K562 (cell line): ENCODE measurements around the gene STAT6. TPM values are rescaled to one million over a fixed set of nuclear protein-coding genes. Genes with fewer than 3 reads are reported as not detected.
A peak's percentile ranks its signal among the peaks of the same experiment; 100 is the strongest.

Experiments used
- ATAC-seq: fragments of 200-7000 bp; cut with Tn5 transposase; 3 replicates; pipeline ENCODE4 v1.9.1; 2020; ENCODE audit warnings: moderate library complexity
- BruUV-seq: library from RNA; stranded (reverse); fragments of 400-500 nt; replicated peaks from 2 replicates; lab custom pipeline; 2021; lab: Mats Ljungman, UMichigan
- CTCF ChIA-PET: fragments of 300-600 bp; formaldehyde crosslinking; extraction: SDS; loops from one replicate; lab custom pipeline; 2021; ENCODE audit warnings: low intra/inter-chr PET ratio; lab: Yijun Ruan, JAX
- POLR2A ChIA-PET: fragments of 300-600, 350-650 bp; sonication (Branson Sonifier 250); formaldehyde crosslinking; extraction: SDS; loops from one replicate; lab custom pipeline; 2021; ENCODE audit warnings: antibody characterized with exemption, inconsistent platforms; lab: Yijun Ruan, JAX
- DNase-seq, 4 experiments: peaks; one replicate each; pipeline versions ENCODE4 v3.0.0 to v3.0.0-alpha.2; 2011 to 2018; ENCODE audit warnings: low spot score in 3 of 4, mixed read lengths in 3 of 4; ENCODE audit errors: extremely low read depth in 1 of 4
- FAIRE-seq: peaks from 2 replicates; lab custom pipeline; 2011; peaks lifted over from hg19 to GRCh38; lab: Jason Lieb, UNC
- H2AFZ ChIP-seq: 2 replicates; pipeline ENCODE4 v1.6.0; 2011; ENCODE audit warnings: low read depth, low read length, control low read depth, inconsistent platforms
- H3K27ac ChIP-seq: fragments of 200-600 bp; 3 replicates; pipeline ENCODE4 v1.8.0; 2011; ENCODE audit warnings: low read depth, mild to moderate bottlenecking, control low read depth, inconsistent platforms, low read length, moderate library complexity, mixed read lengths; ENCODE audit errors: extremely low read depth
- H3K27me3 ChIP-seq, 2 experiments: fragments of 300-600 bp in 1 of 2; 2 replicates in 1 of 2; 3 replicates in 1 of 2; pipeline versions ENCODE4 v1.6.0 to v1.8.0; 2011; ENCODE audit warnings: inconsistent platforms in 2 of 2, low read length in 2 of 2, mild to moderate bottlenecking in 1 of 2, mixed read lengths in 1 of 2, moderate library complexity in 1 of 2; ENCODE audit not compliant: control insufficient read depth in 2 of 2, insufficient read depth in 2 of 2
- H3K36me3 ChIP-seq: fragments of 300-600 bp; 3 replicates; pipeline ENCODE4 v1.8.0; 2011; ENCODE audit warnings: mild to moderate bottlenecking, low read length, inconsistent platforms; ENCODE audit not compliant: control insufficient read depth, insufficient read depth
- H3K4me1 ChIP-seq, 2 experiments: fragments of 200-600 bp in 1 of 2; replicated peaks in 1 of 2; 2 replicates in 1 of 2; 3 replicates in 1 of 2; pipeline versions ENCODE4 v1.5.1 to v1.8.0; 2011; ENCODE audit warnings: inconsistent platforms in 2 of 2, low read length in 2 of 2, mild to moderate bottlenecking in 1 of 2, mixed read lengths in 1 of 2, moderate library complexity in 1 of 2; ENCODE audit not compliant: control insufficient read depth in 2 of 2, insufficient read depth in 2 of 2
- H3K4me2 ChIP-seq: 2 replicates; pipeline ENCODE4 v1.6.1; 2011; ENCODE audit warnings: low read length, control low read depth, inconsistent platforms, mixed read lengths; ENCODE audit not compliant: insufficient read depth
- H3K4me3 ChIP-seq: fragments of 200-600 bp; sonication (generic), shearing (Covaris generic); 2 replicates; pipeline ENCODE4 v1.5.1; 2016; ENCODE audit warnings: control low read depth, inconsistent platforms
- H3K79me2 ChIP-seq: fragments of 200-600 bp; 3 replicates; pipeline ENCODE4 v1.8.0; 2011; ENCODE audit warnings: low read length, inconsistent platforms; ENCODE audit not compliant: control insufficient read depth, insufficient read depth
- H3K9ac ChIP-seq, 2 experiments: 2 replicates each; pipeline versions ENCODE4 v1.6.0 to v1.6.1; 2011; ENCODE audit warnings: low read depth in 2 of 2, low read length in 2 of 2, control low read depth in 1 of 2, inconsistent platforms in 1 of 2, mild to moderate bottlenecking in 1 of 2, mixed read lengths in 1 of 2; ENCODE audit not compliant: insufficient read depth in 1 of 2
- H3K9me1 ChIP-seq: one replicate; pipeline ENCODE4 v1.6.0; 2011; ENCODE audit warnings: inconsistent platforms, mild to moderate bottlenecking, low read length, moderate library complexity; ENCODE audit not compliant: control insufficient read depth, insufficient read depth
- H3K9me3 ChIP-seq: replicated peaks from 2 replicates; pipeline ENCODE4 v1.5.1; 2011; ENCODE audit warnings: low read depth, low read length, inconsistent platforms; ENCODE audit not compliant: control insufficient read depth, insufficient read depth
- H4K20me1 ChIP-seq: replicated peaks from 2 replicates; pipeline ENCODE4 v1.6.1; 2011; ENCODE audit warnings: low read length, inconsistent platforms, mixed read lengths; ENCODE audit not compliant: control insufficient read depth, insufficient read depth
- NFE2 ChIP-seq: IDR thresholded peaks from 2 replicates; pipeline ENCODE4 v1.6.1; 2014; ENCODE audit warnings: antibody characterized with exemption, low read depth
- NFYB ChIP-seq: IDR thresholded peaks from 2 replicates; pipeline ENCODE4 v1.6.1; 2011; ENCODE audit warnings: mild to moderate bottlenecking, moderate library complexity; ENCODE audit not compliant: insufficient read length; ENCODE audit errors: extremely low read depth
- NR2F6 ChIP-seq: fragments of 450-650 bp; formaldehyde crosslinking; IDR thresholded peaks from 2 replicates; pipeline ENCODE4 v1.4.0; 2020; ENCODE audit warnings: mild to moderate bottlenecking
- PHF20 ChIP-seq: fragments of 450-650 bp; IDR thresholded peaks from 2 replicates; pipeline ENCODE4 v1.6.1; 2018; ENCODE audit not compliant: partially characterized antibody
- PHF21A ChIP-seq: fragments of 450-650 bp; IDR thresholded peaks from 2 replicates; pipeline ENCODE4 v1.6.1; 2017; ENCODE audit warnings: low read depth, borderline replicate concordance
- RBM22 ChIP-seq: fragments of 200-400 bp; formaldehyde crosslinking; IDR thresholded peaks from 2 replicates; pipeline ENCODE4 v1.6.1; 2018; ENCODE audit warnings: low read length, low read depth; ENCODE audit not compliant: poor library complexity, severe bottlenecking
- U2AF2 ChIP-seq: fragments of 200-400 bp; formaldehyde crosslinking; optimal IDR thresholded peaks from 2 replicates; pipeline ENCODE3; 2017; ENCODE audit warnings: low read depth, mild to moderate bottlenecking, low read length
- ZNF384 ChIP-seq: IDR thresholded peaks from 2 replicates; pipeline ENCODE4 v1.6.1; 2012; ENCODE audit warnings: low read depth, low read length, improper control_type of control experiment
- WGBS: fragments of 100-300 bp; shearing (Covaris generic); methylation state at CpG from one replicate; pipeline ENCODE4 v1.1.6; 2016; ENCODE audit warnings: low coverage, mixed read lengths; ENCODE audit not compliant: insufficient coverage; ENCODE audit errors: missing lambda C conversion rate; 5-methylcytosine and 5-hydroxymethylcytosine counted together
- in situ Hi-C: fragments of 300-500 bp; cut with MboI; formaldehyde crosslinking; loops from 4 replicates; pipeline ENCODE4 v1.15.0; 2018; ENCODE audit warnings: inconsistent platforms, mixed read lengths
- intact Hi-C: fragments of 100-400 bp; cut with micrococcal nuclease; formaldehyde crosslinking; loops from 2 replicates; pipeline ENCODE4 v1.14.2; 2022
- polyA plus RNA-seq, 8 experiments: library from polyadenylated mRNA; depleted of rRNA in 4 of 8; stranded (reverse) in 5 of 8; unstranded in 3 of 8; fragments of >200 nt; fragmentation: Nextera tagmentation in 2 of 8; fragmentation: Illumina TruSeq in 1 of 8; extraction: Ambion mirVana in 2 of 8; extraction: Trizol in 1 of 8; gene quantifications; 2 replicates each; pipeline versions ENCODE4 v1.2.1 to v1.2.3, GENCODE V29; 2011 to 2014; ENCODE audit warnings: inconsistent platforms in 1 of 8, missing spikeins in 1 of 8
- total RNA-seq, 7 experiments: library from RNA; depleted of rRNA in 6 of 7; stranded (reverse); fragments of >200 nt in 6 of 7; fragmentation: Illumina TruSeq in 2 of 7; extraction: Trizol in 2 of 7; gene quantifications; 2 replicates each; pipeline versions ENCODE4 v1.2.1 to v1.2.3, GENCODE V29; 2011 to 2021; ENCODE audit warnings: low replicate concordance in 1 of 7
- TF ChIP-seq, protein P1 (sequence below): conservative IDR thresholded peaks from 2 replicates; pipeline ENCODE4 v1.6.1; 2011; ENCODE audit warnings: low read depth, mild to moderate bottlenecking, low read length; ENCODE audit not compliant: control insufficient read depth
- TF ChIP-seq, protein P2 (sequence below): fragments of 450-650 bp; IDR thresholded peaks from 2 replicates; pipeline ENCODE4 v1.7.1; 2018; ENCODE audit warnings: mild to moderate bottlenecking, low read depth; ENCODE audit not compliant: partially characterized antibody
- TF ChIP-seq, protein P3 (sequence below): fragments of 250-450 bp; sonication (Bioruptor Pico); IDR thresholded peaks from 2 replicates; pipeline ENCODE4 v1.4.0; 2020

Gene STAT6
- total and polyA plus RNA-seq, 9 of the 15 experiments (the other 6 are each of a cell fraction or from before 2014, with no cell fraction given), result 2.4 to 49.5 (median 26.5) TPM

DNA sequence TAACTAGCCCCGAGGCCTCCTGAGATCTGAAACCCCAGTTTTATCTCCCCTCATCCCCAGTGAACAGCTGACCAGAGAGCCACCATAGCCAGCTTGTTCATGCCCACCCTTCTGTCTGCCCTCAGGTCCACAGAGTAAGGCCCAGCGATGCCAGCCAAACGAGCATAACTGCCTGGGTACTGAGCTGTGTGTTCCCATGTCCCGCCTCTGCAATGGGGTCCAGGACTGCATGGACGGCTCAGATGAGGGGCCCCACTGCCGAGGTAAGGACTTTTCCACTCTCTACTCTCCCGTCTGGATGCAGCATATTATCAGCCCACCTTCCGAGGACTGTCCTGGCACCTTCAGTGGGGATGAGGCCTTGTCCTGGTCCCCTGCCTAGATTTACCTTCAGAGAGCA, 30.1 kb upstream of the STAT6 start:
- Histone ChIP-seq H3K9me3 (no peaks in the 10 kb centered on the region), H3K27ac (no peak overlapping the region), H3K9ac (peak overlapping the region in 1 of 2 experiments; percentile 43; a peak in 2 of 4 replicates), H3K4me3 (no peak overlapping the region), H4K20me1 (0 out of 2 replicates have a peak, but pooled peaks cover 3% of the 10 kb centered on the region), H2AFZ (no peak overlapping the region), H3K4me1 (peaks cover 14 to 18% of the 10 kb centered on the region in 2 experiments; a peak in 3 of 5 replicates), H3K4me2 (no peak overlapping the region), H3K27me3 (peaks cover 0 to 11% of the 10 kb centered on the region in 2 experiments; a peak in 2 of 5 replicates), H3K36me3 (no peaks in the 10 kb centered on the region), H3K9me1 (no peaks in the 10 kb centered on the region), H3K79me2 (no peaks in the 10 kb centered on the region)
- POLR2A ChIA-PET, result interaction anchor here (0.5 to 2.2 kb wide), 3 partner anchors 9 to 696 kb away, joined by 3 to 6 read pairs (median 3); partner anchors contain the start of gene LRP1
- WGBS, result 31% methylated on average over 8 of the region's 8 CpGs
- in situ Hi-C loops (no loop called here), intact Hi-C loops (no loop called here)
- no peak for ATAC-seq
- CTCF ChIA-PET, result no interaction called here
- BruUV-seq, result no TSS peak
- FAIRE-seq, result no peak
- no peak for DNase-seq
- TF ChIP-seq NFYB, result no peak
- TF ChIP-seq PHF21A, result no peak
- TF ChIP-seq, protein P1, sequence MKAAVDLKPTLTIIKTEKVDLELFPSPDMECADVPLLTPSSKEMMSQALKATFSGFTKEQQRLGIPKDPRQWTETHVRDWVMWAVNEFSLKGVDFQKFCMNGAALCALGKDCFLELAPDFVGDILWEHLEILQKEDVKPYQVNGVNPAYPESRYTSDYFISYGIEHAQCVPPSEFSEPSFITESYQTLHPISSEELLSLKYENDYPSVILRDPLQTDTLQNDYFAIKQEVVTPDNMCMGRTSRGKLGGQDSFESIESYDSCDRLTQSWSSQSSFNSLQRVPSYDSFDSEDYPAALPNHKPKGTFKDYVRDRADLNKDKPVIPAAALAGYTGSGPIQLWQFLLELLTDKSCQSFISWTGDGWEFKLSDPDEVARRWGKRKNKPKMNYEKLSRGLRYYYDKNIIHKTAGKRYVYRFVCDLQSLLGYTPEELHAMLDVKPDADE, result no peak
- no peak for TF ChIP-seq NFE2
- TF ChIP-seq, protein P2, sequence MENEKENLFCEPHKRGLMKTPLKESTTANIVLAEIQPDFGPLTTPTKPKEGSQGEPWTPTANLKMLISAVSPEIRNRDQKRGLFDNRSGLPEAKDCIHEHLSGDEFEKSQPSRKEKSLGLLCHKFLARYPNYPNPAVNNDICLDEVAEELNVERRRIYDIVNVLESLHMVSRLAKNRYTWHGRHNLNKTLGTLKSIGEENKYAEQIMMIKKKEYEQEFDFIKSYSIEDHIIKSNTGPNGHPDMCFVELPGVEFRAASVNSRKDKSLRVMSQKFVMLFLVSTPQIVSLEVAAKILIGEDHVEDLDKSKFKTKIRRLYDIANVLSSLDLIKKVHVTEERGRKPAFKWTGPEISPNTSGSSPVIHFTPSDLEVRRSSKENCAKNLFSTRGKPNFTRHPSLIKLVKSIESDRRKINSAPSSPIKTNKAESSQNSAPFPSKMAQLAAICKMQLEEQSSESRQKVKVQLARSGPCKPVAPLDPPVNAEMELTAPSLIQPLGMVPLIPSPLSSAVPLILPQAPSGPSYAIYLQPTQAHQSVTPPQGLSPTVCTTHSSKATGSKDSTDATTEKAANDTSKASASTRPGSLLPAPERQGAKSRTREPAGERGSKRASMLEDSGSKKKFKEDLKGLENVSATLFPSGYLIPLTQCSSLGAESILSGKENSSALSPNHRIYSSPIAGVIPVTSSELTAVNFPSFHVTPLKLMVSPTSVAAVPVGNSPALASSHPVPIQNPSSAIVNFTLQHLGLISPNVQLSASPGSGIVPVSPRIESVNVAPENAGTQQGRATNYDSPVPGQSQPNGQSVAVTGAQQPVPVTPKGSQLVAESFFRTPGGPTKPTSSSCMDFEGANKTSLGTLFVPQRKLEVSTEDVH, result no peak
- no peak for TF ChIP-seq U2AF2
- no peak for TF ChIP-seq NR2F6 (CRISPR knock-in tag)
- TF ChIP-seq ZNF384, result no peak
- TF ChIP-seq RBM22, result no peak
- TF ChIP-seq, protein P3, sequence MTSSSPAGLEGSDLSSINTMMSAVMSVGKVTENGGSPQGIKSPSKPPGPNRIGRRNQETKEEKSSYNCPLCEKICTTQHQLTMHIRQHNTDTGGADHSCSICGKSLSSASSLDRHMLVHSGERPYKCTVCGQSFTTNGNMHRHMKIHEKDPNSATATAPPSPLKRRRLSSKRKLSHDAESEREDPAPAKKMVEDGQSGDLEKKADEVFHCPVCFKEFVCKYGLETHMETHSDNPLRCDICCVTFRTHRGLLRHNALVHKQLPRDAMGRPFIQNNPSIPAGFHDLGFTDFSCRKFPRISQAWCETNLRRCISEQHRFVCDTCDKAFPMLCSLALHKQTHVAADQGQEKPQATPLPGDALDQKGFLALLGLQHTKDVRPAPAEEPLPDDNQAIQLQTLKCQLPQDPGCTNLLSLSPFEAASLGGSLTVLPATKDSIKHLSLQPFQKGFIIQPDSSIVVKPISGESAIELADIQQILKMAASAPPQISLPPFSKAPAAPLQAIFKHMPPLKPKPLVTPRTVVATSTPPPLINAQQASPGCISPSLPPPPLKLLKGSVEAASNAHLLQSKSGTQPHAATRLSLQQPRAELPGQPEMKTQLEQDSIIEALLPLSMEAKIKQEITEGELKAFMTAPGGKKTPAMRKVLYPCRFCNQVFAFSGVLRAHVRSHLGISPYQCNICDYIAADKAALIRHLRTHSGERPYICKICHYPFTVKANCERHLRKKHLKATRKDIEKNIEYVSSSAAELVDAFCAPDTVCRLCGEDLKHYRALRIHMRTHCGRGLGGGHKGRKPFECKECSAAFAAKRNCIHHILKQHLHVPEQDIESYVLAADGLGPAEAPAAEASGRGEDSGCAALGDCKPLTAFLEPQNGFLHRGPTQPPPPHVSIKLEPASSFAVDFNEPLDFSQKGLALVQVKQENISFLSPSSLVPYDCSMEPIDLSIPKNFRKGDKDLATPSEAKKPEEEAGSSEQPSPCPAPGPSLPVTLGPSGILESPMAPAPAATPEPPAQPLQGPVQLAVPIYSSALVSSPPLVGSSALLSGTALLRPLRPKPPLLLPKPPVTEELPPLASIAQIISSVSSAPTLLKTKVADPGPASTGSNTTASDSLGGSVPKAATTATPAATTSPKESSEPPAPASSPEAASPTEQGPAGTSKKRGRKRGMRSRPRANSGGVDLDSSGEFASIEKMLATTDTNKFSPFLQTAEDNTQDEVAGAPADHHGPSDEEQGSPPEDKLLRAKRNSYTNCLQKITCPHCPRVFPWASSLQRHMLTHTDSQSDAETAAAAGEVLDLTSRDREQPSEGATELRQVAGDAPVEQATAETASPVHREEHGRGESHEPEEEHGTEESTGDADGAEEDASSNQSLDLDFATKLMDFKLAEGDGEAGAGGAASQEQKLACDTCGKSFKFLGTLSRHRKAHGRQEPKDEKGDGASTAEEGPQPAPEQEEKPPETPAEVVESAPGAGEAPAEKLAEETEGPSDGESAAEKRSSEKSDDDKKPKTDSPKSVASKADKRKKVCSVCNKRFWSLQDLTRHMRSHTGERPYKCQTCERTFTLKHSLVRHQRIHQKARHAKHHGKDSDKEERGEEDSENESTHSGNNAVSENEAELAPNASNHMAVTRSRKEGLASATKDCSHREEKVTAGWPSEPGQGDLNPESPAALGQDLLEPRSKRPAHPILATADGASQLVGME (CRISPR knock-in tag), result no peak
- TF ChIP-seq PHF20, result no peak
